HG02678 (cell line): ENCODE results near the gene EXTL1.

Source experiments
- ATAC-seq: cut with Tn5 transposase; IDR thresholded peaks from one replicate; pipeline ENCODE4 v1.9.1; 2021; ENCODE audit warnings: mild to moderate bottlenecking, moderate library complexity; ENCODE audit not compliant: unreplicated experiment

The EXTL1 gene

DNA sequence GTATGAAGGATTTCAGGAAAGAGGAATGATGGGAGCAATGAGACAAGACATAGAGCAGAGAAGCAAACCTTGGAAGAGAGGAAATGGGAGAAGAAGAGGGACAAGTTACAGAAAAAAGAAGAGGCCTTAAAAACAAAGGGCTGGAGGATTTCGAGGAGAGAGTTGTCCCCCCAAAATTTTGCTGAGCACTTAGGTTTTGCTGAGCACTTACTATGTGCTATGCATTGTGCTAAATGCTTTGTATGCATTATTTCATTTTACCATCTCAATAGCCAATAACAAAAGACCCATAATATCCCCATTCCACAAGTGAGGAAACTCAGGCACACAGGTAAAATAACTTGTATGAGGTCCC is 48.3 kb downstream of the EXTL1 start:
- no peak for ATAC-seq

- no peak for ATAC-seq
Measured at GRCh38 chr1:26070296-26070962, 48.9 kb downstream of the EXTL1 start.

DNA sequence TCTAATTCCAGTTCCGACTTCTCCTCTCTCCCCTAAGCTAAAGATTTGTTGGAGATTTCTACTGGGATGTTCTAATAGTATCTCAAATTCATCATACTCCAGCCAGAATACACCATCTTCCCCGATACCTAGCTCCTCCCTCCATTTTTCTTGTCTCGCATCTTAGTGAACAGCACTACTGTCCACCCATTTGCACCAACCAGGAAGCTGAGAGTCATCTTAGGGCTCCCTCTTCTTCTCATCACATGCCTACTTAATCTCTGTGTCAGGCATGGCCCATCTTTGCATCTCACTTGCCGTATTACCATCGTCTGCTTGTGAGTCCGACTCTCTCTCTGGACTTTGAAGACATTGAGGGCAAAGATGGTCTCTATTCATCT is 49.4 kb downstream of the EXTL1 start:
- ATAC-seq, result no peak

DNA sequence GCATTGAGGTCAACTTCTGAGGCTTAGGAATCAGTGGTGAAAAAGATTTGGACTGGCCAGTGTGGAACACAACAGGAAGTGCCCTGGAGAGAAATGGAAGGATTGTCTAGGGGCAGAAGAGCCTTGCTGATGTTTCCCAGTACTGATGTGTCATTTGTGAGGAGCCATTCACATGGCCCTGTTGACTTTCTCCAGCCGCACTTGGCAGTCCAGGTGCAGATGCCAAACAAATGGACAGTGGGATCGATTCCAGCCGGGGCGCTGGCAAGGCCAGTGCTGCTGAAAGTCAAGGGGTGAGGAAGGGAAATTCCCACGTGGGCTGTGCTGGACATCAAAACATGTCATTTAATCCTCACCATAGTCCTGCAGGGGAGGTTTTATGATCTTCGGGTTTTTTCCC is 50.7 kb downstream of the EXTL1 start:
- no peak for ATAC-seq

DNA sequence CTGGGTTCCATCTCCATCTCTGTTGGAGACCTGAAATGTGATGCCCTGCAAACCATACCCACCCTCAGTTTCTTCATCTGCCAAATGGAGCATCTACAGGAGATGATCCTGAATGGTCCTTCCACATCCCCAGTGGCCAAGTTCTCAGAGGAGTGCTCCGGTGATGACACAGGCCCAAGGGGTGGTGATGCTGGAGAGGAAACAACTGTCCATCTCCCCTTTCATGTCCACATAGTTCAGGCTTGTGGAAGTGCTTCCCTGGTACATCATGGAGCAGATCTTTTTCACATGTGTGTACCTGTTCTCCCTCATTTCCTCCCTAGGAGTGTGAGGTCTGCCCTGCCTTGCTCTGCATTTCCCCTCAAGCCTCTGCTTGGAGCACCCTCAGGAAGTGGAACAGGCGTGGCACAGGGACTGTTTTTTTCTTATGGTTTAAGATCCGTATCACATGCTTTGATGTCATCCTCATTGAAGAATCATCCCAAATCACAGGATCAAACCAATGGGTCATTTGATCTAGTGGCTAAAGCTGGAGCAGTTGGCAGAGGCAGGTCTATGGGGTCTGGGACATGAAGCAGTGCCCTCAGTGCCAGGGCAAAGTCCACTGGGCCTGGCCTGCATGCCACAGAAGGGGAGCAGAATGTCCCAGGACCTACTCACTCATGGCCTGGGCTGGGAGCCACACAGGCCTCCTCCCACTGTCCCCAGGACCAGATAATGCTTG is 54.0 kb downstream of the EXTL1 start:
- no peak for ATAC-seq

DNA sequence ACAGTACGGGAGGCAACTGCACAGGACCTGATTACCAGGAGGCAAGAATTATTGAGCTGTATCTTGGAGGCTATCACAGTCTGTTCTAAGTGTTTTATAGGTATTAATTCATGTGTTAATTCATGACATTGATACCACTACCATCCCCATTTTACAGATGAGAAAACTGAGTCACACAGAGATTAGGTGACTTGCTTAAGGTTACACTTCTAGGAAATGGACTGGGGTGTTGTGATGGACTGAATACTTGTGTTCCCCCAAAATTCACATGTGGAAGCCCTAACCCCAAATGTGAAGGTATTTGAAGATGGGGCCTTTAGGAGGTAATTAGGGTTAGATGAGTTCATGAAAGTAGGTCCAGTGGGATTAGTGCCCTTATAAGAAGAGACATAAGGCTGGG is 55.9 kb downstream of the EXTL1 start:
- no peak for ATAC-seq

DNA sequence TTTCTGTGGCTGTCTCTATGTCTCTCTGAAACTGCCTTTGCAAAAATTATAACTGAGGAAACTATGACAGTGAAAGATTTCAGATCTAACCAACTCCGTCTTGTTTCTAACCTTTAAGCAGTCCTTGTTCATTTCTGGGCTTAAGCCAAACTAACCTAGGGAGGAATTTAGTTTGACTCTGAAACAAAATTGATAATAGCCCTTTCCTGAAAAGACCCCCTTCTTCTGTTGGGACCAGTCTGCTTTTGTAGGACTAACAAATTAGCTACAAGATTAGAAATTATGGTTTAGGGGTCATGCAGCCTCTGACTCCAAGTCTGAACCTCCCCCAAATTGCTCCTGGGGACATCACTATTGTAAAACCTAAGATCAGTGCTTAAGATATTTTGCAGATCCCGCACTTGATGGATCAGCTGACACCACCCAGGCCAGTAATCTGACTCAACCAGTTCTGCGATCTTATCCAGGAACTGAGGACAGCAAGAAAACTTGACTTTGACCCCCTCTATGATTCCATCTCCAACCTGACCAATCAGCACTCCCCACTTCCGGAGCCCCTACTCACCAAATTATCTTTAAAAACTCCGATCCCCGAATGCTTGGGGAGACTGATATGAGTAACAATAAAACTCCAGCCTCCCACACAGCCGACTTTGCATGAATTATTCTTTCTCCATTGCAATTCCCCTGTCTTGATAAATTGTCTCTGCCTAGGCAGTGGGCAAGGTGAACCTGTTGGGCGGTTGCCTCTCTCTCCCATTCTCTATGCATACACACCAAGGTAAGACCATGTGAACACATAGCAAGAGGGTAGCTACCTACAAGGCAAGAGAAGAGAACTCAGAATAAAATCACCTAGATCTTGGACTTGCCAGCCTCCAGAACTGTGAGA is 57.0 kb downstream of the EXTL1 start:
- no peak for ATAC-seq

GRCh38 chr1:26079178-26079563 is 57.6 kb downstream of the EXTL1 start:
- no peak for ATAC-seq

- ATAC-seq, result no peak
Measured at GRCh38 chr1:26079960-26080814, 58.6 kb downstream of the EXTL1 start.

DNA sequence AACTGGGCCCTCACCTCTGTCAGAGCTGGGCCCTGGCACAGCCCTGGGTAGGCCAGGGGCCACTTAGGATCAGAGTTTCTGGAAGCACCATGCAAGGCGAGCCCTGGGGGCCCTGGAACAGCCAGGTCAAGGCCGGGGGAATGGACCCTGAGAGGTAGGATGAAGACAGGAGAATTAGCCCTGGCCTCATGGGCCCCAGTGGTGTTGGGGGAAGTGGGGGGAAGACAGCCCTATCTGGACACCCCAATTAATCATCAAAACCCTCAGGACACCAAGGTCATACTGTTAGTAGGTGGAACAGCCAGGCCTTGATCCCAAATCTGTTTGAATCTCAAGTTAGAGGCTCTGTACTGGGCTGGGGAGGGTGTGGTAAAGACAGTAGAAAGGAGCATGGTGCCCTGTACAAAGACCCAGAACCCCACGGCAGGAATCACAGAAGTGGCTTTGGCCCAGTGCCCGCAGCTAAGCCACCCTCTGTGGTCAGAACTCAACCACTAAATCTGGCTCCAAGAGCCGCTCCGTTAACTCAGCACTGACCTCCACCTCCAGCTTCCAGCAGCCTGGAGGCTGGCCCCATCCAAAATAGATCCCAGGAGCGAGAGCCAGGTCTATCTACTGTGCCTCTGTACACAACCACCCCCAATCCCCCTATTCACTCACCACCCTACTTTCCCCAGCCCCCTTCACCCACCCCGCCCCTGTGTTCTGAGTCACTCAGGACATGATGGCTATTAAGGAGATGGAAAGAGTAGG is 59.9 kb downstream of the EXTL1 start:
- ATAC-seq, result no peak

GRCh38 chr1:26082020-26082350 is 60.4 kb downstream of the EXTL1 start:
- no peak for ATAC-seq

DNA sequence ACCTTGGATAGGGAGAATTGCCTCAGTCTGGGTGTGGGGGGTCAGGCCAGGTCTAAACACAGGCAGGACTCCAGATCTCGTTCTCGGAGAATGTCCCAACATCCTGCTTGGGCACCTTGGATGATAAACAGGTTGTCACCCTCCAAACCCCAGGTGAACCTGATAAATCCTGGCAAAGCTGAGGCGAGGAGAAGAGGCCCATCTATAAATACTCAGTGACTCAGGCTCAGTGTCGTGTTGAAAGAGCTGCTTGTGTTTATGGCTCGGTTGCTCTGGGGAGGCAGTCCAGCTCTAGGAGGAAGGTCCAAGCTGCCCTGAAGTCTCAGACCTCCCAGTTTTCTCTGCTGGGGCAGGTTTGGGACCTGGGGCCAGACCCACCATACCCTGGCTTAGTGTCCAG is 61.6 kb downstream of the EXTL1 start:
- no peak for ATAC-seq

DNA sequence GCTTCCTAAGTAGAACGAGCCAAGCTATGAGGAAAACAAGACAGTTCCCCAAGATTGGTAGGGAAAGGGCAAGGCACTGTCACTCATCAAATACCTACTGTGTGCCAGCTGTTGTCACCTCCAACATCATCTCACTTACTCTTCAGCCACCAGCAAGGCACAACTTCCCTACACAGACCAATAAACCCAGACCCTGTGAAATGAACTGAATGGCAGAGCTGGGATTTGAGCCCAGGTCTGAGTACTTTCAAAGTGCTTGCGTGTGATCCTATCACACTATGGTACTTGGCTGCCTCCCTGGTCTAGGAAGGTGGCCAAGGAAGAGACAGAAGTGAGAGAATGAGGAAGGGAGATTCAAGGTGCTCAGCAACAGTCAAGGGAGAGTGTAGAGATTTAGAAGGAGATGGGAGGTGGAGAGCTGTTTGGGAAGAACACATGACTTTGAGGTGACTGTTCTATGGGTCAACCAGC is 62.6 kb downstream of the EXTL1 start:
- no peak for ATAC-seq

DNA sequence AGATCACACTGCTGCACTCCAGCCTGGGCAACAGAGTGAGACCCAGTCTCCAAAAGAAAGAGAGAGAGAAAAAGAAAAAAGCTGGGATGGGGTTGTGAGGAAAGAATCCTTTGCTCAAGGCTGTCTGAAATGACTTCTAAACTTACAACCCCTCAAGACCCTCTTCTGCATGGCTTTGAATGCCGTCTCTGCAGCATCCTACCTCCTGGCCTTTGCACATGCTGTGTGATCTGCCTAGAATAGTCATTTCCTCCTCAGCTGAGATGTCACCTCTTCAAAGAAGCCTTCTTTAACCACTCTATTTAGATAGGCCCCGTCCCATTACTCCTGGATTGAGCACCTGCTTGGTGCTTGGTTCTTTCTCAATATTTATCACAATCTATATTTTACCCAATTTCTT is 63.3 kb downstream of the EXTL1 start:
- ATAC-seq, result no peak
